Neural cell (in vitro differentiated cells): ENCODE results near the gene MCM9.

Source experiments
- EP300 ChIP-seq: fragments of 450-650 bp; conservative IDR thresholded peaks from 2 replicates; pipeline ENCODE4 v1.6.1; 2014; ENCODE audit warnings: antibody characterized with exemption, mild to moderate bottlenecking, moderate library complexity; ENCODE audit not compliant: poor library complexity, severe bottlenecking
- EZH2 ChIP-seq: fragments of 200-600, 300-800 bp; shearing (Covaris generic), sonication (generic); IDR thresholded peaks from 2 replicates; pipeline ENCODE4 v1.6.1; 2014; ENCODE audit warnings: antibody characterized with exemption, low read length, borderline replicate concordance, mild to moderate bottlenecking; ENCODE audit not compliant: insufficient read depth, poor library complexity, severe bottlenecking
- TF ChIP-seq, protein P1 (sequence below): fragments of 450-650 bp; IDR thresholded peaks from 2 replicates; pipeline ENCODE4 v1.5.1; 2014; ENCODE audit warnings: antibody characterized with exemption, mild to moderate bottlenecking, moderate library complexity; ENCODE audit not compliant: poor library complexity, severe bottlenecking
- TF ChIP-seq, protein P2 (sequence below): IDR thresholded peaks from 2 replicates; pipeline ENCODE4 v1.6.1; 2012; ENCODE audit warnings: borderline replicate concordance

DNA sequence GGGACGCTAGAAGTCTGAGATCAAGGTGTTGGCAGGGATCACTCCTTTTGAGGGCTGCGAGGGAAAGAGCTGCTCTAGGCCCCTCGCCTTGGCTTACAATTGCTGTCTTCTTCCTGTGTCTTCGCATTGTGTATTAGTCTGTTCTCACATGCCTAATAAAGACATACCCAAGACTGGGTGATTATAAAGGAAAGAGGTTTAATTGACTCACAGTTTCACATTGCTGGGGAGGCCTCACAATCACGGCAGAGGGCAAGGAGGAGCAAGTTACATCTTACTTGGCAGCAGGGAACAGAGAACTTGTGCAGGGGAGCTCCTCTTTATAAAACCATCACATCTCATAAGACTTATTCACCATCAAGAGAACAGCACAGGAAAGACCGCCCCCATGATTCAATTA lies 143.5 kb downstream of the MCM9 start:
- TF ChIP-seq EP300: no peak
- TF ChIP-seq, protein P1, sequence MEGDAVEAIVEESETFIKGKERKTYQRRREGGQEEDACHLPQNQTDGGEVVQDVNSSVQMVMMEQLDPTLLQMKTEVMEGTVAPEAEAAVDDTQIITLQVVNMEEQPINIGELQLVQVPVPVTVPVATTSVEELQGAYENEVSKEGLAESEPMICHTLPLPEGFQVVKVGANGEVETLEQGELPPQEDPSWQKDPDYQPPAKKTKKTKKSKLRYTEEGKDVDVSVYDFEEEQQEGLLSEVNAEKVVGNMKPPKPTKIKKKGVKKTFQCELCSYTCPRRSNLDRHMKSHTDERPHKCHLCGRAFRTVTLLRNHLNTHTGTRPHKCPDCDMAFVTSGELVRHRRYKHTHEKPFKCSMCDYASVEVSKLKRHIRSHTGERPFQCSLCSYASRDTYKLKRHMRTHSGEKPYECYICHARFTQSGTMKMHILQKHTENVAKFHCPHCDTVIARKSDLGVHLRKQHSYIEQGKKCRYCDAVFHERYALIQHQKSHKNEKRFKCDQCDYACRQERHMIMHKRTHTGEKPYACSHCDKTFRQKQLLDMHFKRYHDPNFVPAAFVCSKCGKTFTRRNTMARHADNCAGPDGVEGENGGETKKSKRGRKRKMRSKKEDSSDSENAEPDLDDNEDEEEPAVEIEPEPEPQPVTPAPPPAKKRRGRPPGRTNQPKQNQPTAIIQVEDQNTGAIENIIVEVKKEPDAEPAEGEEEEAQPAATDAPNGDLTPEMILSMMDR: no peak
- TF ChIP-seq EZH2: no peak
- TF ChIP-seq, protein P2, sequence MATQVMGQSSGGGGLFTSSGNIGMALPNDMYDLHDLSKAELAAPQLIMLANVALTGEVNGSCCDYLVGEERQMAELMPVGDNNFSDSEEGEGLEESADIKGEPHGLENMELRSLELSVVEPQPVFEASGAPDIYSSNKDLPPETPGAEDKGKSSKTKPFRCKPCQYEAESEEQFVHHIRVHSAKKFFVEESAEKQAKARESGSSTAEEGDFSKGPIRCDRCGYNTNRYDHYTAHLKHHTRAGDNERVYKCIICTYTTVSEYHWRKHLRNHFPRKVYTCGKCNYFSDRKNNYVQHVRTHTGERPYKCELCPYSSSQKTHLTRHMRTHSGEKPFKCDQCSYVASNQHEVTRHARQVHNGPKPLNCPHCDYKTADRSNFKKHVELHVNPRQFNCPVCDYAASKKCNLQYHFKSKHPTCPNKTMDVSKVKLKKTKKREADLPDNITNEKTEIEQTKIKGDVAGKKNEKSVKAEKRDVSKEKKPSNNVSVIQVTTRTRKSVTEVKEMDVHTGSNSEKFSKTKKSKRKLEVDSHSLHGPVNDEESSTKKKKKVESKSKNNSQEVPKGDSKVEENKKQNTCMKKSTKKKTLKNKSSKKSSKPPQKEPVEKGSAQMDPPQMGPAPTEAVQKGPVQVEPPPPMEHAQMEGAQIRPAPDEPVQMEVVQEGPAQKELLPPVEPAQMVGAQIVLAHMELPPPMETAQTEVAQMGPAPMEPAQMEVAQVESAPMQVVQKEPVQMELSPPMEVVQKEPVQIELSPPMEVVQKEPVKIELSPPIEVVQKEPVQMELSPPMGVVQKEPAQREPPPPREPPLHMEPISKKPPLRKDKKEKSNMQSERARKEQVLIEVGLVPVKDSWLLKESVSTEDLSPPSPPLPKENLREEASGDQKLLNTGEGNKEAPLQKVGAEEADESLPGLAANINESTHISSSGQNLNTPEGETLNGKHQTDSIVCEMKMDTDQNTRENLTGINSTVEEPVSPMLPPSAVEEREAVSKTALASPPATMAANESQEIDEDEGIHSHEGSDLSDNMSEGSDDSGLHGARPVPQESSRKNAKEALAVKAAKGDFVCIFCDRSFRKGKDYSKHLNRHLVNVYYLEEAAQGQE: no peak
